SH-SY5Y (cell line): ENCODE measurements around the gene LAMP1.

ENCODE experiments used
- GATA2 ChIP-seq: IDR thresholded peaks from 2 replicates; pipeline ENCODE4 v1.6.1; 2011; ENCODE audit warnings: mild to moderate bottlenecking, low read depth, low read length
- GATA3 ChIP-seq: IDR thresholded peaks from 2 replicates; pipeline ENCODE4 v1.6.1; 2011; ENCODE audit warnings: low read depth, mild to moderate bottlenecking, low read length, moderate library complexity

DNA sequence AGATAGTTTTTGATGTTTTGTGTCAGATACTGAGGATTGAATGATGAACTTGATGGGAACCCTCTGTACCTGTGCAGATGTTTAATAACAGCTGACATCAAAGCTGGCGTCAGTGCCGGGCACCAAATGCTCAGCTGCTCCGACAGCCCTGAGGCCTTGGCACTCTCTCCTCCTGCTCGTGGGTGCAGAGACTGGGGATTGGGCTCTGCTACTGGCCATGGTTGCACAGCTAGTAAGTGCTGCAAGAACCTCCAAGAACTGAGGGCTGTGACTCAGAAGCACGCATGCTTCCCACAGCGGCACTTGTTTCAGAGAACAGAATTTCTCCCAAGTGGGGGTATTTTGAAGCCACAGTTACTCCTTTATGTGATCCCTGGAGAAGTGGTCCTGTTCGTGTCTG lies 5.9 kb downstream of the LAMP1 start:
- TF ChIP-seq GATA2 (no peak), GATA3 (no peak)
